Fibroblast of villous mesenchyme (primary cell): ENCODE data around the gene PGLYRP4. TPM values are rescaled to one million over a fixed set of nuclear protein-coding genes. Genes with fewer than 3 reads are reported as not detected.

Experiments used
- DNase-seq: peaks from one replicate; pipeline ENCODE4 v3.0.0-alpha.2; 2010; ENCODE audit warnings: low read depth
- H3K4me3 ChIP-seq: 2 replicates; pipeline ENCODE4 v1.5.1; 2011; ENCODE audit warnings: low read depth, mild to moderate bottlenecking, low read length
- CTCF ChIP-seq: IDR thresholded peaks from 2 replicates; pipeline ENCODE4 v1.5.1; 2012; ENCODE audit warnings: low read depth, mild to moderate bottlenecking, low read length; ENCODE audit not compliant: insufficient read depth
- total RNA-seq: library from RNA; depleted of rRNA; stranded (reverse); fragments of >200 nt; gene quantifications from 2 replicates; pipeline ENCODE4 v1.2.3, GENCODE V29; 2012

The PGLYRP4 gene
- total RNA-seq, 1 donor, result not detected

- no peak overlapping the region for H3K4me3 ChIP-seq
- TF ChIP-seq CTCF, result no peak
- no peak for DNase-seq
Measured at GRCh38 chr1:153357076-153357852, 8.6 kb upstream of the PGLYRP4 start.

GRCh38 chr1:153356392-153357075 is 7.9 kb upstream of the PGLYRP4 start:
- H3K4me3 ChIP-seq, result no peak overlapping the region
- no peak for TF ChIP-seq CTCF
- no peak for DNase-seq

- H3K4me3 ChIP-seq, result no peak overlapping the region
- DNase-seq, result peak; percentile 52
- TF ChIP-seq CTCF, result peak; percentile 59
Measured at GRCh38 chr1:153355445-153356071, 6.9 kb upstream of the PGLYRP4 start.

GRCh38 chr1:153354515-153355193 is 6.0 kb upstream of the PGLYRP4 start:
- H3K4me3 ChIP-seq, result no peak overlapping the region
- no peak for TF ChIP-seq CTCF
- DNase-seq, result no peak

GRCh38 chr1:153353226-153353947 is 4.7 kb upstream of the PGLYRP4 start:
- no peak overlapping the region for H3K4me3 ChIP-seq
- no peak for DNase-seq
- TF ChIP-seq CTCF, result peak; percentile 28

GRCh38 chr1:153352523-153352922 is 3.9 kb upstream of the PGLYRP4 start:
- TF ChIP-seq CTCF, result peak; percentile 93
- H3K4me3 ChIP-seq, result no peak overlapping the region
- peak; percentile 62 for DNase-seq
